GM08714 (cell line): ENCODE data around the gene SLC25A42.

Experiments used
- H3K4me3 ChIP-seq: fragments of 200-500 bp; sonication (Bioruptor generic); 2 replicates; pipeline ENCODE4 v1.5.1; 2014; ENCODE audit warnings: mild to moderate bottlenecking, low read length, inconsistent platforms
- ZNF274 ChIP-seq: IDR thresholded peaks from 2 replicates; pipeline ENCODE4 v1.6.1; 2012; ENCODE audit warnings: mild to moderate bottlenecking, low read depth, low read length

The SLC25A42 gene

DNA sequence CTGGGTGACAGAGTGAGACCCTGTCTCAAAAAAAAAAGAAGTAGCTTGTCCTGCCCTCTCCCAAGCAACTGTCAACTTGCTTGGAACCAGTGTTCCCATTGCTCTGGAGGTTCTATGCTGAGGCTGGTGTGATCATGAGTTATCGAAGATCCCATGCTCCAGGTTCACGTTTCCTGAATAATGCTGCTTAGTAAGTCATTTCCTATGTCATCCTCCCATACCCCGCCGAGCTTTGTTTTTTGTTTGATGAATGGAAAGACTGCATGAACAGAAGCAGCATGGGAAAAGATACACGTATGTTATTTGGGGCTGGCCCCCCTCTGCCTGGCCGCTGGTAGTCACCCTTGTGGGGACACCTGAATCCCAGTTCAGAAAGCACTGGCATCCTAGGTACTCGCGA is 11.3 kb downstream of the SLC25A42 start:
- H3K4me3 ChIP-seq: no peak overlapping the region
- no peak for TF ChIP-seq ZNF274

DNA sequence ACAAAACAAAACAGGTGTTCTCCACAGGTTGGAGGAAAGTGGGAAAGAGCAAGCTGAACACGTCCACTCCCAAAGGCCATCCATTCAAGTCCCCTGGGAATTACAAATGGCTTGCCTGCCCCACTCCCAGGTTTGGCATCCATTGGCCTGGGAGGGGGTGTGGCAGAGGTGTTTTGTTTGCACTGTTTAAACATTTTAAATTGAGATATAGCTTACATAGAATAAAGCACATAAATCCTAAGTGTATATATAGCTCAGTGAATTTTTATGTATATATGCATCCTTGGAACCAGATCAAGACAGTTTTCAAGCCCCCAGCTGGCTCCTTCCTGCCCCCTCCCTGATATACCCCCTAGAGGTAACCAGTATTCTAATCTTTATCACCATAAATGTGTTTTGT is 12.7 kb downstream of the SLC25A42 start:
- no peak for TF ChIP-seq ZNF274
- no peak overlapping the region for H3K4me3 ChIP-seq

DNA sequence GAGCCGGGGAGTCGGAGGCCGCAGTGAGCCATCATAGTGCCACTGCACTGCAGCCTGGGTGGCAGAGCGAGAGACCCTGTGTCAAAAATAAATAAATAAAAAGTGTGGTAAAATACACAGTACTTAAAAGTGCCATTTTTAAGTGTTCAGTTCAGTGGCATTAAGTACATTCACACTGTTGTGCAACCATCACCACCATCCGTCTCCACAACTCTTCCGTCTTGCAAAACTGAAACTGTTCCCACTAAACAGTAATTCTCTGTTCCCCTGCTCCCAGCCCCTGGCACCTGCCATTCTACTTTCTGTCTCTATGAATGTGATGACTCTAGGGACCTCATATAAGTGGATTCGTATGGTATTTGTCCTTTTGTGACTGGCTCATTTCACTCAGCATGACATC is 13.3 kb downstream of the SLC25A42 start:
- TF ChIP-seq ZNF274: no peak
- no peak overlapping the region for H3K4me3 ChIP-seq

DNA sequence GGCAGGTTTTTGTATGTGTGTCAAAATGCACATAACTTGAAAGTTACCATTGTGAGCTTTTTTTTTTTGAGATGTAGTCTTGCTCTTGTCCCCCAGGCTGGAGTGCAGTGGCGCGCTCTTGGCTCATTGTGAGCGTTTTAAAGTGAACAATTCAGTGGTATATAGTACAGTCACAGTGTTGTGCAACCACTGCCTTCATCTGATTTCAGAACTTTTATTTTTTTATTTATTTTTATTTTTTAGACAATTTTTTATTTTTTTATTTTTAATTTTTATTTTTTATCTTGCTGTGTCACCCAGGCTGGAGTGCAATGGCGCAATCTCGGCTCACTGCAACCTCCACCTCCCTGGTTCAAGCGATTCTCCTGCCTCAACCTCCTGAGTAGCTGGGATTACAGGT is 15.0 kb downstream of the SLC25A42 start:
- no peak for TF ChIP-seq ZNF274
- no peak overlapping the region for H3K4me3 ChIP-seq

DNA sequence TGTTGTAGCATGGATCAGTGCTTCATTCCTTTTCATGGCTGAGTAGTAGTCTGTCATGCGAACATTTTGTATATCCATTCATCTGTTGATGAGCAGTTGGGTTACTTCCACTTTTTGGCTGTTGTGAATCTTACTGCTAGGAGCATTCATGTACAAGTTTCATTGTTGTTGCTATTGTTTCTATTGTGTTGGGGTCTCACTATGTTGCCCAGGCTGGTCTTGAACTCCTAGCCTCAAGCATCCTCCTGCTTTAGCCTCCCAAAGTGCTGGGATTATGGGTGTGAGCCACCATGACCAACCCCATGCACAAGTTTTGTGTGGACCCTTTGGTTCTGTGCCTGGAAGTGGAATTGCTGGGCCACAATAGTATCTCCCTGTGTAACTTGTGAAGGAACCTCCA is 15.8 kb downstream of the SLC25A42 start:
- no peak for TF ChIP-seq ZNF274
- no peak overlapping the region for H3K4me3 ChIP-seq

DNA sequence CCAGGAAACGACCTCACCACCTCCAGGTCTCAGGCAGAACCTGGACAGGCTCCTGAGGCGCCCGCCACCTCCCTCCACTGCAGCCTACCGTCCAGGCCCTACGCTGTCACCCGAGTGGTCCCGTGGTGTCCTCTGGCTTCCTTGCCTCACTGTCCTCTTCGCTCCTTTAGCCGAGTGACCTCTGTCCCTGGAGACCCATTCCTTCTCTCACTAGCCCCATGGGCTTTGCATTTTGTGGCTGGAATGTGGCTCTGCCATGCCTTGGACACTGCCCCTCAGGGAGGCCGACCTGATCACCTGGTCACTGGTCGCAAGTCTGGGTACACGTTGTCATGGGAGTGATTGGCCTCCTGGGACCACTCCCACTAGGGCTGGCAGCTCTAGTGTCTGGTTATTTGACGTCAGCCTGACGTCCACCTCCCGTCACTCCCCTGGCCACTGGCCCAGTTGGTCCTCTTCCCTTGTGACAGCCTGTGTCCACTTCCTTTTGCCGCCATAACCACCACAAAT is 17.9 kb downstream of the SLC25A42 start:
- H3K4me3 ChIP-seq: no peak overlapping the region
- no peak for TF ChIP-seq ZNF274

DNA sequence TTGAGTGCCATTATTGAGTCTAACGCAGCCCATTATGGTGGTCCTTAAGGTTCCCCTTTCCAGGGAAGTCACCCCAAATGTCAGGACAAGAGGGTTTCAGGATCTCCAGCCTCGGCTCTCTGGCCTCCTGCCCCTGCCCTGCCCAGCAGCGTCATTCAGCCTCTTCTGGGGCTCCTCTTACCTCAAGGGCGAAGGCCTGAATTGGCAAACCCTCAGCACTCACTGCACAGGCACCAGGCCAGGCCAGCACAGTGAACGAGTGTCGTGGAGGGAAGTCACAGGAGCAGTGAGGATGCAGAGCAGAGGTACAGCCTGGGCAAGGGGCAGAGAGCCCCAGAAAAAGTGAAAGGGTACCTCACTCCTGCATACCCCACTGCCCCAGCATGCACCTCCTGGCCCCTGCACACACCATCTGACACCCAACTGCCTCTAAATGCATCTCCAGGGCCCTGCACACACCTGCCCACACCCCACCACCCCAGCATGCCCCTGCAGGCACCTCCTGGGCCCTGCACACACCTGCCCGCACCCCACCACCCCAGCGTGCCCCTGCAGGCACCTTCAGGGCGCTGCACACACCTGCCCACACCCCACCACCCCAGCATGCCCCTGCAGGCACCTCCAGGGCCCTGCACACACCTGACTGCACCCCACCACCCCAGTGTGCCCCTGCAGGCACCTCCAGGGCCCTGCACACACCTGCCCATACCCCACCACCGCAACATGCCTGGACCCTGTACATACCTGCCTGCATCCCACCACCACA is 19.8 kb downstream of the SLC25A42 start:
- TF ChIP-seq ZNF274: no peak
- no peak overlapping the region for H3K4me3 ChIP-seq

DNA sequence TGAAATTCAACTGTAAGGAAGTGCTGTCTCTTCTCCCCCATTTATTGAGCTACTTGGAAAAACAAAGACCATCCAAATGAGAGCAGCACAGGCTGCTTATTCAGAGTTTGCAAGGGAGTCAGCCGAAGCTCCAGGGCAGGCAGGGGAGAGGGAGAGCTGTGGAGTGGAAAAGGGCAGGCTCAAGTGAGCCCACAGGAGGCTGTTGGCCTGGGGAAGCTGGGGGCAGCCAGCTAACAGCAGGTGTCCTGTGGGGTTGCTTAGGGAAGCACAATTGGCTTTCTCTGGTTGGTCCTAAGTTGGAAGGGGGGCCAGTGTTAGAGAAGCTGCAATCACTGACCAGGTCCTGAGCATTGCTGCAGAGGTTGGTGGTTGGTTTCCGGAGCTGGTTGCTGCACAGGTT is 23.9 kb downstream of the SLC25A42 start:
- no peak for TF ChIP-seq ZNF274

DNA sequence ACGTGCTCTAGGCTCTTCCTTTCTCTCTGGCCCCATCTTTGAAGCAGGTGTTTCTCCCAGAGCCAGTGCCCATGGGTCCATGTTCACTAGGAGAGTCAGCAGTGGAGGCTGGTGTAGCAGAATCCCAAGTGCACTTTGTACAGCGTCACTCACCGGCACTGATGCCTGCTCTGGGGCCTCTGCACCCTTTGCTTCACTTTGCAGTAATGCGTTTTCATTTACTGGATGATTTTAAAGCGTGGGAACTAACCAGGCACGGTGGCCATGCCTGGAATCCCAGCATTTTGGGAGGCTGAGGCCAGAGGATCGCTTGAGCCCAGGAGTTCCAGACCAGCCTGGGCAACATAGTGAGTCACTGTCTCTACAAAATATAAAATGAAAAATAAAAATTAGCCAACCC is 30.7 kb downstream of the SLC25A42 start:
- no peak overlapping the region for H3K4me3 ChIP-seq
- no peak for TF ChIP-seq ZNF274

More for the DNA sequence above, 23.9 kb downstream of the SLC25A42 start:
- H3K4me3 ChIP-seq: no peak overlapping the region

DNA sequence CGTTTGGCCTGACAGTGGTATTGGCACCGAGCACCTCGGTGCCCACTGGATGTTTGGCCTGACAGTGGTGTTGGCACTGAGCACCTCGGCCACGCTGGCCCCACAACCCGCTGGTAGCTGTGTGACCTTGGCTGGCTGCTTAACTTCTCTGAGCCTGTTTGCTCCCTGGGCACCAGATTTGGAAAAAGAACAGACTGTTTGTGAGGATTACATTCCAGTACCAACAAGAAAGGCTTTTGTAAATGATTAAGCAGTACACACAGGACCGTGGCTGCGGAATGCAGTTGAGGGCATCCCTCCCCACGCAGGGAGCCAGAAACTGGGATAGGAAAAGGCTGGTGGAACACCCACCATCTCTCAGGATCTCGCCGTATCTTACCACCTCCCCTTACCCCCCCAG is 31.9 kb downstream of the SLC25A42 start:
- H3K4me3 ChIP-seq: no peak overlapping the region
- no peak for TF ChIP-seq ZNF274

DNA sequence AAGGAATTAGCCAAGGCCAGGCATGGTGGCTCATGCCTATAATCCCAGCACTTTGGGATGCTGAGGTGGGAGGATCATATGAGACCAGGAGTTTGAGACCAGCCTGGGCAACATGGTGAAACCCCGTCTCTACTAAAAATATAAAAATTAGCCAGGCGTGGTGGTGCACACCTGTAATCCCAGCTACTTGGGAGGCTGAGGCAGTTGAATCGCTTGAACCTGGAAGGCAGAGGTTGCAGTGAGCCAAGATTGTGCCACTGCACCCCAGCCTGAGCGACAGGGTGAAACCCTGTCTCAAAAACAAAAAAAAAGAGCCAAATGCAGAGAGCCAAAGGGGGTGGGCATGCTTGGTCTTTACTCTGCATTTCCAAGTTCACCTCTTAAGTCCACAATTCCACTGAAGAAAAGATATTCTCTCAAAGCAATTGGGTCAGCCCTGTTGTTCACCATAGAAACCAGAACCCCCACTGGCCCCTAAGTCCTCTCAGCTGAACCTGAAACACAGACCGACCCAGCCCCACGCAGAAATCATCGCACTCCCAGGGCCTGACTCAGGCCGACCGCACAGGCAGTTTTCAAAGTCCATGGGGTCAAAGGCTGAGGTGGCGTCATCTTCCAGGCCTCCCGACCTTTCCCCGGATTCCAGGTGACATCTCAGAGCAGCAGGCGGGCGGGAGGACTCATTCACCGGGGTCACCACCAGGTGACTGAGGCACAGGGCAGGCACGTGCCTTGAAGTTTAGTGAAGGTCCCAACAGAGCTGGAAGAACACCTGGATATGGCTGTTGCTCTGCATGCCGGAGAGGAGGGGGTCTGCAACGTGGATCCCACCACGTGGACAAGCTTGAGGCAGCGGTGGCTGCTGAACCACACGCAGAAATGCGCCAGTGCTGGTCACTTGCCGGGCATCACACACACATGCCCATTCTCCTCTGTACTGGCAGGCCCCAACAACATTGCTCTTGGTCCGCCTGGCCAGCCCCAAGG is 33.1 kb downstream of the SLC25A42 start:
- no peak for TF ChIP-seq ZNF274
- no peak overlapping the region for H3K4me3 ChIP-seq

DNA sequence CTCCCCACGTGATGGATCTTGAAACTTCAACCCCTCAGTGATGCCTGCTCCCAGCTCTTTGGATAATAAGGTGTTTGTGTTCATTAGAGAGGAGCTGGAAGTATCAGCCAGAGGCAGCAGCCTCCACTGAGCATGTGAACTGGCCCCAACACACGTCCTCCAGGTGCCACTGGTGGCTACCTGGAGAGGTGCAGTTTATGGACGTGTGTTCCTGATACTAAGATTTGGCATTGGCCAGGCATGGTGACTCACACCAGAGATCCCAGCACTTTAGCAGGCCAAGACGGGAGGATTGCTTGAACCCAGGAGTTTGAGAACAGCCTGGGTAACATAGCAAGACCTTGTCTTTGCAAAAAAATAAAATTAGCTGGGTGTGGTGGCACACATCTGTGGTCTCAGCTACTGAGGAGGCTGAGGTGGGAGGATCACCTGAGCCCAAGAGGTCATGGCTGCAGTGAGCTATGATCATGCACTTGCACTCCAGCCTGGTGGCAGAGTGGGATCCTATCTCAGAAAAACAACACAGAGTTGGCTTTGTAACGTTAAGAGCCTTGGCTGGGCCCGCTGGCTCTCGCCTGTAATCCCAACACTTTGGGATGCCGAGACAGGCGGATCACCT is 34.4 kb downstream of the SLC25A42 start:
- TF ChIP-seq ZNF274: no peak
- no peak overlapping the region for H3K4me3 ChIP-seq

DNA sequence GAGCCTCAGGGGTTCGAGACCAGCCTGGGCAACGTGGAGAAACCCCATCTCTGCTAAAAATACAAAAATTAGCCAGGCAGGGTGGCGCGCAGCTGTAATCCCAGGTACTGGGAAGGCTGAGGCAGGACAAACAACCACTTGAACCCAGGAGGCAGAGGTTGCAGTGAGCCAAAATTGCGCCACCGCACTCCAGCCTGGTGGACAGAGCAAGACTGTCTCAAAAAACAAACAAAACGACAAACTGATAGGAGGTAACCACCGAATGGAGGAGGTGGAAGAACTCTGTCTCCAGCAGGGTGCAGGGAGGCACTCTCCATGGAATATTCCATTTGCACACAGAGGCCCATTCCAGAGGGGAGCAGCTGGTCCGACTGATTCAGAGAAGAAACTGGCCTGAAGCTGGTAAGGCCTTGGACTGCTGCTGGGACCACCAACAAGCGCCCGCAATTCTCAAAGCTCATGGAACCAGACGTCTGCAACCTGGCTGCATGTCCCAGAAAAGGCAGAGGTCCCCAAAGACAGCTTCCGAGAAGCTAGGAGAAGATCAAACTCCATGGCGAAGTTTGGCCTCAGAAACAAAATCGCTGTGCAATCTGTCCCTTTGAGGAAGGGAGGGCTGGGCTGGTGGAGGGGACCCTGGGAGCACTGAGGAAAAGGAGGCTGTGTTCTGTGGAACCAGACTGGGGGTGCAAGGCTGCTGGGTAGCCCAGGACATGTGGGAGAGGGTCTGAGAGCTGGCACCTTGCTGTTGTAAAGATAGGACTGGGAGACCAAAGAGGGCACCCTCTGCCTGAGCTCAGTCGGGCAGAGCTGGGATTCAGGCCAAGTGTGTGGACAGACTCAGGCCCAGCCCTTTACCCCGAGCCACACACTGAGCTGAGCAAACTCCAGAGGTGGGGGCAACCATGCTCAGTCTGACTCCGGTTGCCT is 35.2 kb downstream of the SLC25A42 start:
- TF ChIP-seq ZNF274: no peak
- H3K4me3 ChIP-seq: no peak overlapping the region
